ENCODE data around the gene SFXN5. TPM values are rescaled to one million over a fixed set of nuclear protein-coding genes. Genes with fewer than 3 reads are reported as not detected.

The SFXN5 gene
- total RNA-seq, 1 donor from 2014 or later, result 27.5 TPM

- DNase-seq, result no peak
Measured at GRCh38 chr2:73020657-73021370, 50.7 kb downstream of the SFXN5 start.

- DNase-seq, result no peak
Measured at GRCh38 chr2:73020306-73020656, 51.2 kb downstream of the SFXN5 start.

GRCh38 chr2:73018188-73018825 lies 53.2 kb downstream of the SFXN5 start:
- no peak for DNase-seq

DNA sequence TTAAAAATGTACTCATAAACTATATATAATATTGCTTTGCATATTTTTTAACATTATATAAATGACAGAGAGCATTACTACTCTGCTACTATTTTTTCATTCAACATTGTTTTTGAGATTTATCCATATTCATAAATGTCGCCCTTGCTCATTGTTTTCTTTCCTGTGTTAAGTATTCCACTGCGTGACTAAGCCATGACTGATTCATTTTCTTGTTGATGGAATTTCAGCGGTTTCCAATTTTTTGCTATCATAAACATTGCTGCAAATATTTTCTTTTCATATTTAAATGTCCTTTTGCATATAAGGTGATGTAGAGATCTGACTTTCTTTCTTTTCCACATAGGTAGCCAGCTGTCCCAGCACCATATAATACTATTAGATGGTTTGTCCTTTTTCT lies 57.6 kb downstream of the SFXN5 start:
- no peak for DNase-seq

DNA sequence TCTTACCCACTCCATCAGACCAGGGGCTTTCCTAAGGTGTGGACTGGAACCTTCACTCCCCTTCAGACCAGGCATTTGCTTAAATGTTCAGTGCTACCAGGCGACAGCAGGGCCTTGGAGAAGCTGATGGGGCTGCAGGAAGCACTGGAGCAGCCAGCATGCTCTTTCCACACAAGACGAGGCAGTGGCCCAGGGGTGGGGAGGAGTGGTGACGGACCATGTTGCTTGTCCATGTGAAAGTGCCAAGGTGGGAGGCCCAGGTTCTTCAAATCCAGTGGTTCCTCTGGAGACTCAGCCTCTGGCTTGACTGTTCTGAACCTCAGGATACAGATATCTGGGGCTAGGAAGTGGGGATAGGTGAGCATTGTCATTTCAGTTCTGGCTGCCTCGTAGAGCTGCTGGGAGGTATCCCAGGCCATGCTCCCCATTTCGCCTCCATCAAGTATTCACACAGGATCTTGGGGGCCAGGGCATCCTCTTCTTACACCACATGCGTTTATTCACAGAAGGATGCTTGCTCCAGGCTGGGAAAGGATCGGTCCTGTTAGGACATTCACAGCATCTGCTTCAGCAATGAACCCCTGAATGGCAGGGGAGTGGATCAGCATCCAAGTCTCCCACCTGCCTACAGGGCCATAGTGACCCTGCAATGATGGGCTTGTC lies 62.2 kb downstream of the SFXN5 start:
- no peak for DNase-seq

GRCh38 chr2:73008766-73009135 lies 62.8 kb downstream of the SFXN5 start:
- DNase-seq, result no peak

DNA sequence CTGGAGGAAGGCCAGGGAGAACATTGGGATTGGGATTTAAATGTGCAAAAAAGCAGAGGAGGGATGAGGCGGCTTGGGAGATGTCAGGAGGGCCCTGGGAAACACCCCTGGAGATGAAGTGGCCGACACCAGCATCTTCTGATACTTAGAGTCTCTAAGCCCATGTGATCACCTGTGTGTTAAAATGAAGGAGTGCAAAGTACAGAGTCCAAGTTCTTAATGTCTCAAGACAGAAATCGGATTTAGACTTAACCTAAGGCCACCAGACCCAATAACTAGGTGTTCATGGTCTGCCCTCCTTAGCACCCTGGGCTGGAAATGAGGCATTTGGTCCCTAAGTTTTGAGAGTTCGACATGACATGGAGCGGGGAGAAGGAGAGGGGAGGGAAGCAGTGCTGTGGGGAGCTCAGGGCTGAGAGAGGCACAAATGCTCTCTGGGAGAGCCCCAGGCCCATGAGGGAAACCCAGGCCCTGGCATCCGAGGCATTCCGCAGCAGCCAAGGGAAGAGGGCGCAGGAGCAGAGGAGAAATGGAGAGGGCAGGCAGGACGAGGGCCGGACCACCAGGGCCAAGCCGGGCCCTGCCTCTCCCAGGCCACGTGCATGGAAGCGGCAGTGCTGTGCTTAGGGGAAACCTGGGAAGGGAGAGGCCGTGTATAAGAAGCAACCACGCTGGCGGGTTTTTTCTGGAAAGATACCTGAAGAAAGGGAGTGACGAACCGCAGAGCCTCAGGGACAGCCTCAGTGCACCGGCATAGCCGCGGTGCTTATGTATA lies 63.3 kb downstream of the SFXN5 start:
- DNase-seq, result no peak

- no peak for DNase-seq
Measured at GRCh38 chr2:73006969-73007710, 64.4 kb downstream of the SFXN5 start.

GRCh38 chr2:73004889-73005596 lies 66.5 kb downstream of the SFXN5 start:
- DNase-seq, result peak; percentile 59

GRCh38 chr2:73004466-73004865 lies 67.0 kb downstream of the SFXN5 start:
- no peak for DNase-seq

- no peak for DNase-seq
Measured at GRCh38 chr2:73003027-73003426, 68.5 kb downstream of the SFXN5 start.

GRCh38 chr2:73000808-73001570 lies 70.5 kb downstream of the SFXN5 start:
- DNase-seq, result no peak

GRCh38 chr2:72999729-73000725 lies 71.5 kb downstream of the SFXN5 start:
- DNase-seq, result no peak

DNA sequence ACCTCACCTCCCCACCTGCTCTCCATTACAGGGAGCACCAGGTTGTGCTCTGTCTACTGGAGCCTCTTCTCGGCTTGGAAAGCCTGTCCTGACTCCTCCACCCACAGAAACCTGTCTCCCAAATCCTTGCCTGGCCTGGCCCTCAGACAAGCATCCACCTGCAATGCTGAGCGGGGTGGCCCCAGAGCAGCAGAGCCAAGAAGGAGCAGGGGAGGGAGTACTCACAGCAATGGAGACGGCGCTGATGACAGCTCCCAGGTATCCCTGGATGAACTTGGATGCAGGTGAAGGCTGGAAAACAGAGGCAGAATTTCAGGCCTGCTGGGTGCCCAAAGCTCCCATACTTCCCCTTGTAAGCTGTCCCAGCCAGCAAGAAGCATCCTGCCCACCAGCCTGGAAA lies 72.8 kb downstream of the SFXN5 start:
- no peak for DNase-seq

DNA sequence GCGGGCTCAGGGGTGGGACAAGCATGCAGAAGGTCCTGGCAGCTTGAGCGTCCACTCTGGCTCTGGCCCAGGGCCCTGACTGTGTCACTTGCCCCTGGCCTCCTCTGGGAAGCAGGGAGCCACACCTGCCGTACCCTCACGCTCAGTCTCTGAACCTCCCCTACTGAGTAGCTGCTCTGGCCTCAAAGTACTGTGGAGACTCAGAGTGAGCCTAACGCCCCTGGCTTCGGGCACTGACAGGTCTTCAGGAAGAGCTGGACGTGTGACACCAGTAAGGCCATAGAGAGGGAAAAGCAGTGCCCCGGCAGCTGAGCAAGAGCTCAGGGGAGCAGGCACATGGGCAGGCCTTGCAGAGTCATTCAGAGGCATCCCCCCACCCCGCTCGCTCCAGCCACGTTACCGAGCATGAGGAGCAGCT lies 73.3 kb downstream of the SFXN5 start:
- no peak for DNase-seq

GRCh38 chr2:72996117-72996502 lies 75.4 kb downstream of the SFXN5 start:
- DNase-seq, result no peak

- no peak for DNase-seq
Measured at GRCh38 chr2:72995430-72996116, 75.9 kb downstream of the SFXN5 start.

- no peak for DNase-seq
Measured at GRCh38 chr2:72994991-72995380, 76.5 kb downstream of the SFXN5 start.

All from occipital lobe (tissue), 2 donors.